Neural progenitor cell (in vitro differentiated cells): ENCODE data around the gene PLSCR1.

Experiments
- CTCF ChIP-seq: fragments of 200-600 bp; sonication (generic); IDR thresholded peaks from 2 replicates; pipeline ENCODE4 v1.5.1; 2017; ENCODE audit warnings: antibody characterized with exemption, mild to moderate bottlenecking
- EZH2 ChIP-seq: fragments of 200-600 bp; sonication (generic); IDR thresholded peaks from 2 replicates; pipeline ENCODE4 v1.6.1; 2017; ENCODE audit warnings: antibody characterized with exemption, mild to moderate bottlenecking, moderate library complexity

- TF ChIP-seq CTCF = no peak
- TF ChIP-seq EZH2 = no peak
Observed at GRCh38 chr3:146554151-146554760, 9.8 kb upstream of the PLSCR1 start.
